Spinal cord (tissue), 10 donors: Measurements from ENCODE around the gene ACSL3. TPM values are rescaled to one million over a fixed set of nuclear protein-coding genes. Genes with fewer than 3 reads are reported as not detected.

Experiments used
- DNase-seq, 6 donors: peaks; one replicate each; pipeline versions ENCODE4 v3.0.0 to v3.0.0-alpha.2; 2013 to 2015; ENCODE audit warnings: low spot score in 6 of 6, low read depth in 4 of 6
- H3K27ac ChIP-seq: one replicate; pipeline ENCODE4 v1.5.1; 2013; ENCODE audit warnings: low read depth, low read length, control low read depth
- H3K27me3 ChIP-seq: one replicate; pipeline ENCODE4 v1.6.1; 2013; ENCODE audit warnings: low read length; ENCODE audit not compliant: control insufficient read depth, insufficient read depth
- H3K36me3 ChIP-seq: one replicate; pipeline ENCODE4 v1.6.1; 2013; ENCODE audit warnings: low read length; ENCODE audit not compliant: control insufficient read depth, insufficient read depth
- H3K4me1 ChIP-seq: one replicate; pipeline ENCODE4 v1.6.1; 2013; ENCODE audit warnings: low read length; ENCODE audit not compliant: control insufficient read depth, insufficient read depth
- H3K4me3 ChIP-seq: one replicate; pipeline ENCODE4 v1.5.1; 2013; ENCODE audit warnings: low read depth, low read length, control low read depth
- H3K9me3 ChIP-seq: one replicate; pipeline ENCODE4 v1.6.1; 2013; ENCODE audit warnings: low read length; ENCODE audit not compliant: control insufficient read depth, insufficient read depth
- WGBS: methylation state at CpG from one replicate; pipeline ENCODE4 v1.1.5; 2013; ENCODE audit warnings: missing lambda C conversion rate; ENCODE audit not compliant: insufficient coverage; 5-methylcytosine and 5-hydroxymethylcytosine counted together
- polyA plus RNA-seq, 2 donors: library from polyadenylated mRNA; unstranded; fragments of 120-200 nt; gene quantifications; one replicate each; pipeline ENCODE4 v1.2.1, GENCODE V29; 2013; ENCODE audit not compliant: insufficient read length in 2 of 2
- total RNA-seq, 2 donors: library from RNA; depleted of rRNA in 1 of 2; stranded (reverse); fragments of 120-200 nt in 1 of 2; fragments of >200 nt in 1 of 2; gene quantifications; one replicate each; pipeline versions ENCODE4 v1.2.3 to v1.2.4, GENCODE V29; 2013 to 2014
- donor health status: healthy.

ACSL3 gene
- total and polyA plus RNA-seq, 4 donors, result 101 to 227 (median 115) TPM

- Histone ChIP-seq H3K9me3 (no peaks in the 10 kb centered on the region), H3K36me3 (no peaks in the 10 kb centered on the region), H3K27ac (no peak overlapping the region), H3K27me3 (no peaks in the 10 kb centered on the region), H3K4me3 (no peak overlapping the region), H3K4me1 (no peaks in the 10 kb centered on the region)
- WGBS, result 100% methylated on average over 3 of the region's 9 CpGs
- no peak for DNase-seq
Measured at GRCh38 chr2:222848862-222849261, 12.0 kb upstream of the ACSL3 start.

GRCh38 chr2:222851956-222852617 lies 8.7 kb upstream of the ACSL3 start:
- WGBS, result 100% methylated on average over 1 of the region's 3 CpGs
- Histone ChIP-seq H3K9me3 (no peaks in the 10 kb centered on the region), H3K4me1 (no peaks in the 10 kb centered on the region), H3K27ac (no peak overlapping the region), H3K36me3 (no peaks in the 10 kb centered on the region), H3K4me3 (no peak overlapping the region), H3K27me3 (no peaks in the 10 kb centered on the region)
- no peak for DNase-seq

GRCh38 chr2:222854773-222855700 lies 5.8 kb upstream of the ACSL3 start:
- no peaks in the 10 kb centered on the region for H3K36me3 ChIP-seq
- no peaks in the 10 kb centered on the region for H3K27me3 ChIP-seq
- H3K27ac ChIP-seq, result no peak overlapping the region
- H3K4me3 ChIP-seq, result no peak overlapping the region
- WGBS, result 97% methylated on average over 6 of the region's 11 CpGs
- no peak for DNase-seq
- H3K9me3 ChIP-seq, result no peaks in the 10 kb centered on the region
- no peaks in the 10 kb centered on the region for H3K4me1 ChIP-seq

GRCh38 chr2:222859786-222860612 lies 837 bp upstream of the ACSL3 start:
- Histone ChIP-seq H3K27me3 (no peaks in the 10 kb centered on the region), H3K36me3 (no peaks in the 10 kb centered on the region), H3K27ac (peak overlapping the region; percentile 63), H3K9me3 (no peaks in the 10 kb centered on the region), H3K4me3 (peak overlapping the region; percentile 54), H3K4me1 (peaks cover 2% of the 10 kb centered on the region)
- peak in 3 of 6 donors; percentile 14 to 41 (median 26) for DNase-seq
- 42% methylated on average over 2 of the region's 10 CpGs for WGBS

- Histone ChIP-seq H3K36me3 (no peaks in the 10 kb centered on the region), H3K9me3 (no peaks in the 10 kb centered on the region), H3K27ac (peak overlapping the region; percentile 81), H3K4me3 (peak overlapping the region; percentile 79), H3K27me3 (no peaks in the 10 kb centered on the region), H3K4me1 (peaks cover 7% of the 10 kb centered on the region)
- DNase-seq, result peak in 3 of 6 donors; percentile 17 to 55 (median 24)
- WGBS, result 0% methylated on average over 42 of the region's 42 CpGs
Measured at GRCh38 chr2:222861411-222862105, 722 bp downstream of the ACSL3 start.

GRCh38 chr2:222862106-222862908 lies 1.5 kb downstream of the ACSL3 start:
- DNase-seq, result peak in 5 of 6 donors; percentile 22 to 83 (median 47)
- no peaks in the 10 kb centered on the region for H3K9me3 ChIP-seq
- peak overlapping the region; percentile 79 for H3K4me3 ChIP-seq
- H3K27ac ChIP-seq, result peak overlapping the region; percentile 81
- H3K36me3 ChIP-seq, result no peaks in the 10 kb centered on the region
- H3K4me1 ChIP-seq, result peaks cover 7% of the 10 kb centered on the region
- 39% methylated on average over 5 of the region's 7 CpGs for WGBS
- H3K27me3 ChIP-seq, result no peaks in the 10 kb centered on the region

- WGBS, result 82% methylated on average over 3 of the region's 6 CpGs
- Histone ChIP-seq H3K9me3 (no peaks in the 10 kb centered on the region), H3K36me3 (no peaks in the 10 kb centered on the region), H3K4me1 (peaks cover 7% of the 10 kb centered on the region), H3K27ac (no peak overlapping the region), H3K4me3 (no peak overlapping the region), H3K27me3 (no peaks in the 10 kb centered on the region)
- DNase-seq, result no peak
Measured at GRCh38 chr2:222862909-222863544, 2.2 kb downstream of the ACSL3 start.

- no peak for DNase-seq
- 79% methylated on average over 3 of the region's 3 CpGs for WGBS
- no peaks in the 10 kb centered on the region for H3K9me3 ChIP-seq
- no peaks in the 10 kb centered on the region for H3K27me3 ChIP-seq
- H3K4me3 ChIP-seq, result no peak overlapping the region
- no peak overlapping the region for H3K27ac ChIP-seq
- H3K4me1 ChIP-seq, result peaks cover 7% of the 10 kb centered on the region
- H3K36me3 ChIP-seq, result no peaks in the 10 kb centered on the region
Measured at GRCh38 chr2:222864296-222864695, 3.5 kb downstream of the ACSL3 start.
